IgD-negative memory B cell (primary cell): ENCODE results near the gene EPB41L4B. TPM values are rescaled to one million over a fixed set of nuclear protein-coding genes. Genes with fewer than 3 reads are reported as not detected.
"Not testable (repeated sequence)": the region's sequence is repeated elsewhere in the genome, so short reads cannot be mapped to it uniquely, and the experiment has no call there.

ENCODE experiments used
- H3K27ac Mint-ChIP-seq, 3 donors: one replicate each; pipeline ENCODE4 v1.8.0; 2020 to 2022; ENCODE audit warnings: mild to moderate bottlenecking in 3 of 3, mixed read lengths in 3 of 3, moderate library complexity in 1 of 3
- H3K27me3 Mint-ChIP-seq: one replicate; pipeline ENCODE4 v1.8.0; 2021; ENCODE audit warnings: mixed read lengths
- H3K36me3 Mint-ChIP-seq: one replicate; pipeline ENCODE4 v1.8.0; 2020; ENCODE audit warnings: mild to moderate bottlenecking, mixed read lengths
- H3K4me1 Mint-ChIP-seq, 3 donors: one replicate each; pipeline ENCODE4 v1.8.0; 2020 to 2022; ENCODE audit warnings: mixed read lengths in 3 of 3, mild to moderate bottlenecking in 1 of 3
- H3K4me3 Mint-ChIP-seq, 4 donors: one replicate each; pipeline ENCODE4 v1.8.0; 2020 to 2022; ENCODE audit warnings: mild to moderate bottlenecking in 4 of 4, mixed read lengths in 4 of 4, moderate library complexity in 3 of 4
- H3K9me3 Mint-ChIP-seq, 3 donors: one replicate each; pipeline ENCODE4 v1.8.0; 2020 to 2021; ENCODE audit warnings: mixed read lengths in 3 of 3, mild to moderate bottlenecking in 1 of 3
- polyA plus RNA-seq: library from polyadenylated mRNA; unstranded; fragments of 300-500 nt; fragmentation: Illumina TruSeq; gene quantifications from one replicate; pipeline ENCODE4 v1.2.3, GENCODE V29; 2021

The EPB41L4B gene
- polyA plus RNA-seq, 1 donor from 2014 or later: not detected

GRCh38 chr9:109156708-109157107 is 164.2 kb downstream of the EPB41L4B start:
- peaks cover 9% of the 10 kb centered on the region for H3K27me3 Mint-ChIP-seq
- H3K4me1 Mint-ChIP-seq: no peaks in the 10 kb centered on the region
- H3K27ac Mint-ChIP-seq: no peak overlapping the region
- H3K4me3 Mint-ChIP-seq: no peak overlapping the region
- H3K9me3 Mint-ChIP-seq: peaks cover 6 to 18% (median 10%) of the 10 kb centered on the region in 3 donors
- H3K36me3 Mint-ChIP-seq: peaks cover 2% of the 10 kb centered on the region

GRCh38 chr9:109150925-109151545 is 169.8 kb downstream of the EPB41L4B start:
- Mint-ChIP-seq H3K9me3 (peaks cover 6 to 19% (median 10%) of the 10 kb centered on the region in 3 donors), H3K27me3 (peaks cover 14% of the 10 kb centered on the region), H3K4me3 (no peak overlapping the region), H3K27ac (no peak overlapping the region), H3K4me1 (no peaks in the 10 kb centered on the region), H3K36me3 (peaks cover 2% of the 10 kb centered on the region)

- Mint-ChIP-seq H3K27ac (no peak overlapping the region), H3K4me1 (peaks cover 0 to 2% (median 0%) of the 10 kb centered on the region in 3 donors)
These were observed 171.1 kb downstream of the EPB41L4B start for GRCh38 chr9:109149722-109150121.

GRCh38 chr9:109149089-109149488 is 171.8 kb downstream of the EPB41L4B start:
- Mint-ChIP-seq H3K9me3 (peaks cover 4 to 12% (median 12%) of the 10 kb centered on the region in 3 donors), H3K36me3 (peaks cover 2% of the 10 kb centered on the region), H3K27me3 (peaks cover 14% of the 10 kb centered on the region), H3K27ac (no peak overlapping the region), H3K4me1 (peaks cover 0 to 2% (median under 1%) of the 10 kb centered on the region in 3 donors), H3K4me3 (no peak overlapping the region)

More at GRCh38 chr9:109149722-109150121, 171.1 kb downstream of the EPB41L4B start:
- peaks cover 6 to 19% (median 12%) of the 10 kb centered on the region in 3 donors for H3K9me3 Mint-ChIP-seq
- H3K36me3 Mint-ChIP-seq: peaks cover 2% of the 10 kb centered on the region
- H3K4me3 Mint-ChIP-seq: no peak overlapping the region
- H3K27me3 Mint-ChIP-seq: peaks cover 14% of the 10 kb centered on the region

GRCh38 chr9:109145051-109145450 is 175.8 kb downstream of the EPB41L4B start:
- Mint-ChIP-seq H3K27me3 (peaks cover 19% of the 10 kb centered on the region), H3K27ac (peak overlapping the region in 1 of 3 donors; percentile 11), H3K4me1 (peaks cover 0 to 5% (median 3%) of the 10 kb centered on the region in 3 donors), H3K4me3 (peak overlapping the region in 1 of 4 donors; percentile 41), H3K36me3 (peaks cover 3% of the 10 kb centered on the region), H3K9me3 (peaks cover 0 to 2% (median 0%) of the 10 kb centered on the region in 3 donors)

- Mint-ChIP-seq H3K4me3 (no peak overlapping the region), H3K9me3 (peaks cover 0 to 2% (median 0%) of the 10 kb centered on the region in 3 donors), H3K4me1 (peaks cover 0 to 5% (median 3%) of the 10 kb centered on the region in 3 donors), H3K27ac (no peak overlapping the region), H3K36me3 (peaks cover 3% of the 10 kb centered on the region), H3K27me3 (peaks cover 15% of the 10 kb centered on the region)
These were observed 176.8 kb downstream of the EPB41L4B start for GRCh38 chr9:109143881-109144562.

- Mint-ChIP-seq H3K27me3 (peaks cover 13% of the 10 kb centered on the region), H3K4me3 (no peak overlapping the region), H3K36me3 (peaks cover 3% of the 10 kb centered on the region), H3K9me3 (peaks cover 0 to 2% (median 0%) of the 10 kb centered on the region in 3 donors), H3K27ac (no peak overlapping the region), H3K4me1 (peaks cover 0 to 5% (median 3%) of the 10 kb centered on the region in 3 donors)
These were observed 179.5 kb downstream of the EPB41L4B start for GRCh38 chr9:109141375-109141774.

GRCh38 chr9:109139851-109140250 is 181.0 kb downstream of the EPB41L4B start:
- Mint-ChIP-seq H3K36me3 (peaks cover 3% of the 10 kb centered on the region), H3K4me3 (no peak overlapping the region)

GRCh38 chr9:109138421-109138820 is 182.4 kb downstream of the EPB41L4B start:
- peaks cover 3% of the 10 kb centered on the region for H3K36me3 Mint-ChIP-seq
- peaks cover 10% of the 10 kb centered on the region for H3K27me3 Mint-ChIP-seq
- no peaks in the 10 kb centered on the region for H3K4me1 Mint-ChIP-seq
- no peak overlapping the region for H3K4me3 Mint-ChIP-seq
- H3K27ac Mint-ChIP-seq: no peak overlapping the region
- no peaks in the 10 kb centered on the region for H3K9me3 Mint-ChIP-seq

More at GRCh38 chr9:109139851-109140250, 181.0 kb downstream of the EPB41L4B start:
- Mint-ChIP-seq H3K9me3 (peaks cover 0 to under 1% (median 0%) of the 10 kb centered on the region in 3 donors), H3K4me1 (peaks cover 0 to 3% (median 3%) of the 10 kb centered on the region in 3 donors), H3K27me3 (peaks cover 14% of the 10 kb centered on the region), H3K27ac (no peak overlapping the region)

- peaks cover 10% of the 10 kb centered on the region for H3K27me3 Mint-ChIP-seq
- no peaks in the 10 kb centered on the region for H3K9me3 Mint-ChIP-seq
- H3K36me3 Mint-ChIP-seq: no peaks in the 10 kb centered on the region
- no peak overlapping the region for H3K4me3 Mint-ChIP-seq
- H3K4me1 Mint-ChIP-seq: no peaks in the 10 kb centered on the region
- no peak overlapping the region for H3K27ac Mint-ChIP-seq
These were observed 186.7 kb downstream of the EPB41L4B start for GRCh38 chr9:109134167-109134578.

- H3K36me3 Mint-ChIP-seq: peaks cover under 1% of the 10 kb centered on the region
- H3K27me3 Mint-ChIP-seq: peaks cover 10% of the 10 kb centered on the region
- H3K4me3 Mint-ChIP-seq: no peak overlapping the region
- H3K4me1 Mint-ChIP-seq: no peaks in the 10 kb centered on the region
- no peaks in the 10 kb centered on the region for H3K9me3 Mint-ChIP-seq
- no peak overlapping the region for H3K27ac Mint-ChIP-seq
These were observed 187.3 kb downstream of the EPB41L4B start for GRCh38 chr9:109133533-109133932.

GRCh38 chr9:109132567-109133021 is 188.3 kb downstream of the EPB41L4B start:
- no peak overlapping the region for H3K4me3 Mint-ChIP-seq
- no peak overlapping the region for H3K27ac Mint-ChIP-seq
- H3K36me3 Mint-ChIP-seq: peaks cover 1% of the 10 kb centered on the region
- no peaks in the 10 kb centered on the region for H3K4me1 Mint-ChIP-seq
- H3K9me3 Mint-ChIP-seq: peaks cover 0 to under 1% (median 0%) of the 10 kb centered on the region in 3 donors
- peaks cover 10% of the 10 kb centered on the region for H3K27me3 Mint-ChIP-seq

- H3K9me3 Mint-ChIP-seq: peaks cover 0 to 3% (median 0%) of the 10 kb centered on the region in 3 donors
- no peaks in the 10 kb centered on the region for H3K4me1 Mint-ChIP-seq
- no peak overlapping the region for H3K27ac Mint-ChIP-seq
- H3K36me3 Mint-ChIP-seq: peaks cover 1% of the 10 kb centered on the region
- H3K4me3 Mint-ChIP-seq: no peak overlapping the region
- H3K27me3 Mint-ChIP-seq: no peaks in the 10 kb centered on the region
These were observed 191.2 kb downstream of the EPB41L4B start for GRCh38 chr9:109129470-109130197.

- not testable (repeated sequence) for H3K4me1 Mint-ChIP-seq, H3K9me3 Mint-ChIP-seq, H3K36me3 Mint-ChIP-seq, H3K27me3 Mint-ChIP-seq, H3K27ac Mint-ChIP-seq, H3K4me3 Mint-ChIP-seq
These were observed 194.2 kb downstream of the EPB41L4B start for GRCh38 chr9:109126671-109127070.

GRCh38 chr9:109124121-109124520 is 196.7 kb downstream of the EPB41L4B start:
- peaks cover 1% of the 10 kb centered on the region for H3K36me3 Mint-ChIP-seq
- H3K27ac Mint-ChIP-seq: no peak overlapping the region
- no peaks in the 10 kb centered on the region for H3K27me3 Mint-ChIP-seq
- no peak overlapping the region for H3K4me3 Mint-ChIP-seq
- H3K4me1 Mint-ChIP-seq: peaks cover 3 to 9% (median 6%) of the 10 kb centered on the region in 3 donors
- peaks cover 0 to 3% (median 0%) of the 10 kb centered on the region in 3 donors for H3K9me3 Mint-ChIP-seq
